C1 segment of cervical spinal cord (tissue), 14 donors: ENCODE results near the gene CASP9.
A peak's percentile ranks its signal among the peaks of the same experiment; 100 is the strongest.
"Not testable (repeated sequence)": the region's sequence is repeated elsewhere in the genome, so short reads cannot be mapped to it uniquely, and the experiment has no call there.

ENCODE experiments used
- DNase-seq, 14 donors: peaks; one replicate each; lab custom pipeline; 2025; lab: John Stamatoyannopoulos, UW

CASP9 gene

DNA sequence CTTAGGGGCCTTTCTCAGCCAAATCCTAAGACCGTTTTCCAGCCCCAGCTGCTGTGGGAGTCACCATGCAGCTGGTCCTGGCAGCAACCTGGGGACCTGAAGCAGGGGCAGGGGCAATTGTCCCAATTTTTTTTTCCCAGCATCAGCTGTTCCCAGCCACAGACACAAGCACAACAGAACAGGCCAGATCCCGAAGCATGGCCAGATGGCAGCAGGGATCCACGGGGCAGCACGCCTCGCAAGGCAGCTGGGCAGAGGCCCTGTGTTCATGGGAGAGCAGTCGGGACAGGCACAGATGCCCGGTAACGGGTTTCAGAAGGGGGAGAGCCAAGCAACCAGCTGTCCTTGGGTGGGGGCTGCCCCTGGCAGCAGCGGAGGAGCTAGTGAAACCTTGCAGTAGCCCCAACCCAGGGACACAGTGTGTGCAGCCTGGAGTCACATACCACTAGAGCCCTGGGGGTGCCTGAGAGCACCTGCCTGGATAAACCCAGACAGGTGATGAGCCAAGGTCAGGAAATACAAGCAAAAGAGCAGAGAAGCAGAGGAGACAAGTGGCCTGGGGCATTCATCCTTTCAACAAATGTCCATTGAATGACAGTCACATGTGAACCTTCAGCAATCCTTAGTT lies 54.1 kb downstream of the CASP9 start:
- peak in 7 of 14 donors; percentile 2 to 60 (median 9) for DNase-seq

GRCh38 chr1:15469361-15469760 lies 54.7 kb downstream of the CASP9 start:
- peak in 1 of 14 donors; percentile 29 for DNase-seq

GRCh38 chr1:15468145-15468544 lies 55.9 kb downstream of the CASP9 start:
- no peak for DNase-seq

DNA sequence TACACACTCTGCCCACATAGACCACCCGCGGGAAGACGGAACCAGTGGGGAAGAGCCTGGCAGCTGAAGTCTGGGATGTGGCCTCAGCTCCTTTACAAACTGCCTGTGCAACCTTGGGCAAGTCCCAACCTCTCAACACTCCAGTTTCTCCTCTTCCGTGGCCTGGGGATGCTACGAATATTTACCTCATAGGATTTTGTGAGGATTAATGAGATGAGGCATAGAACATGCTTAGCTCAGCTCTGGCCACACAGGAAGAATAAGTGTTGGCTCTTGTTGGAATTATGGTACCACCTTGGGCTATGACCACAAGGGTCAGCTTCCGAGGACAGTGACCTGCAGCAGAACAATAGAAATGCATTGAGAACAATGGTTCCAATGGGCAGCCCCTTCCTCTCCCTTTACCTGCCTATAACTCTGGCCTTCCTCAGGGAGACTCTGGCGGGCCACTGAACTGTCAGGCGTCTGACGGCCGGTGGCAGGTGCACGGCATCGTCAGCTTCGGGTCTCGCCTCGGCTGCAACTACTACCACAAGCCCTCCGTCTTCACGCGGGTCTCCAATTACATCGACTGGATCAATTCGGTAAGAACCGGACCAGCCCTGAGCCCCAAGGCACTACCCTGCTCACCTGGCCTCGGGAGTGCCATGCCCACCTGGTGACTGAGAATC lies 56.9 kb downstream of the CASP9 start:
- not testable (repeated sequence) for DNase-seq

GRCh38 chr1:15465674-15466073 lies 58.3 kb downstream of the CASP9 start:
- no peak for DNase-seq

DNA sequence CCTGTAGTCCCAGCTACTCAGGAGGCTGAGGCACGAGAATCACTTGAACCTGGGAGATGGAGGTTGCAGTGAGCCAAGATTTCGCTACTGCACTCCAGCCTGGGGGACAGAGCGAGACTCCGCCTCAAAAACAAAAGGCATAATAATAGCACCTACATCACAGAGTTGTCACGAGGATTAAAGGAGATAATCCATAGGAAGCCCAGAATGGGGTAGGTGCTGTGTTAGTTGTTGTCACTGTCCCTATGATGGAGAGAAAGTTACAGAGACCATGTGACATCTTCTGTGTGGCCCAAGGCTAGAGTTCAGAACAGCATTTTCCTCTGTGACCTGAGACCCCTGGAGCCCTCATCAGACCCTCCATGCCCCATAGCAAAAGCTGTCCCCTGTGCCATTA lies 60.1 kb downstream of the CASP9 start:
- not testable (repeated sequence) for DNase-seq

DNA sequence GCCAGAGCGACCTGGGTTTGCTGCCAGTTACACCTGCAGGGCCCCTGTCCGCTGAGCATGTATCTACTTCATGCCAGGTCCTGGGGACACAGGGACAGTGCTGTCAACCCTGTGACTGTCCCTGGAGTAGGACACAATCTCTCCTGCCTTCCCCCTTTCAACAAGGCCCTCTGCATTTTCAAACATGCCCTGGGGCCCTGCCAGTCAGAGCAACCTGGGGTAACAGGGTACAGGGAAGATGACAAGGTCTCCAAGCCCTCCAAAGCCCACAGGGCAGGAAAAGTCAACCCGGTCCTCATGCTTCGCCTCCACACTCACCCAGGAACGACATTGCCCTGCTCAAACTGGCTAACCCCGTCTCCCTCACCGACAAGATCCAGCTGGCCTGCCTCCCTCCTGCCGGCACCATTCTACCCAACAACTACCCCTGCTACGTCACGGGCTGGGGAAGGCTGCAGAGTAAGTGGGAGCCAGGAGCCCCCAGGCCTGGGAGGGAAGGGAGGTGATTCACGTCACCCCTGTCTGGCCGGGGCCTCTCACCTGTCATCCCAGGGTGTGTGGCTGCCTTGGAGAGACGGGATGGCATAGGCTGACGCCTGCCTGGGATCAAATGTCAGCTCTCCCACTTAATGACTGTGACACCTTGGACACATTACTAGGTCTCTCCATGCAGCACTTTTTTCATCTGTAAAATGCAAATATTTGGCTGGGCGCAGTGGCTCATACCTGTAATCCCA lies 60.8 kb downstream of the CASP9 start:
- not testable (repeated sequence) for DNase-seq

- no peak for DNase-seq
Observed at GRCh38 chr1:15460708-15461095, 63.3 kb downstream of the CASP9 start.

- no peak for DNase-seq
Observed at GRCh38 chr1:15459771-15460707, 64.0 kb downstream of the CASP9 start.

DNA sequence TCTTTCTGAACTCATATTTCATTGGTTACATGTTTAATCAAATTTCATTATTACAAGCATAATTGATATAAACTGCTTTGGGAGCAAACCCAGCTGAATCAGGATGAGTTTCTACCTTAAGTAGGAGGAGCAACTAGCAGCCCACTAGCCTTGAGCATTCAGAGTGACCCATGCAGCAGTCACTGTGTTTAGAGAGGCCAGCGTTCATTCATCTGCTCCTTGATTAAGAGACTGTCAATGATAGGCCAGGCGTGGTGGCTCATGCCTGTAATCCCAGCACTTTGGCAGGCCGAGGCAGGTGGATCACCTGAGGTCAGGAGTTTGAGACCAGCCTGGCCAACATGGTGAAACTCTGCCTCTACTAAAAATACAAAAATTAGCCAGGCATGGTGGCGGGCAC lies 65.6 kb downstream of the CASP9 start:
- not testable (repeated sequence) for DNase-seq

DNA sequence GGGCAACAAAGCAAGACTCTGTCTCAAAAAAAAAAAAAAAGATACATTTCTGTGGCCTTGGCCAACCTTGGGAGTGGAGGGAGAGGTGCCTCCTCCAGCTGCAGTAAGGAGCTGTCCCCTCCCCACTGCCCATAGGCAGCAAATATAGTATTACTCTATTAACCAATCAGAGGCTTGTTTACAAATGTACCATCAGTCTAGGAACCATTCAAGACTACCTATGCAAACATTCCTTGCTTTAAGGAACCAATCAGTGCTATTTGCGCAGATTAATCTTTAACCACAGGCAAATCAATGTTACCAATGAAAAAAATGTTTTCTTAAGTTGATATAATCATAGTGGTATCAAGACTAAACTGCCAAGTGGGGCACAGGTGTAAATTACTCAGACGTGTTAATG lies 66.4 kb downstream of the CASP9 start:
- no peak for DNase-seq

GRCh38 chr1:15456313-15456954 lies 67.6 kb downstream of the CASP9 start, which contains the start of gene CELA2A:
TSS of gene CELA2A (plus strand) at chr1:15456732. CDS start at chr1:15456754, 22 bp downstream.
- no peak for DNase-seq

- DNase-seq: no peak
Observed at GRCh38 chr1:15455522-15455921, 68.5 kb downstream of the CASP9 start.

DNA sequence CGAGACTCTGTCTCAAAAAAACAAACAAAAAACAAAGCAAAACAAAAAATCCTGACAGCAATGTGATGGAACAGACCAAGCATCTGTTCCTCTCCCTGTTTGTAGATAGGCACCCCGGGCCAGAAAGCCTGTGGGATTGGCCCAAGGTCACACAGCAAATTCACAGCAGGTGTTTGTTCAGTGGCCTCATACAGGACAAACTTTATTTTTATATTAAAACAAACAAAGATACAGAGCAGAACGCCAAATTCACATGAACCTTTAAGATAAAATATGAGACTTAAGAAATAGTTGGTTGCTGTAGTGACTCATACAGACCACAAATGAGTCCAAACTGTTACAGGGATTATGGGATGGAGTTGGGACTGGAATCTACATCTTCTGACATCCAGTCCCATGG lies 69.8 kb downstream of the CASP9 start:
- DNase-seq: no peak

- no peak for DNase-seq
Observed at GRCh38 chr1:15453734-15454133, 70.3 kb downstream of the CASP9 start.

- no peak for DNase-seq
Observed at GRCh38 chr1:15452866-15453571, 71.0 kb downstream of the CASP9 start.

DNA sequence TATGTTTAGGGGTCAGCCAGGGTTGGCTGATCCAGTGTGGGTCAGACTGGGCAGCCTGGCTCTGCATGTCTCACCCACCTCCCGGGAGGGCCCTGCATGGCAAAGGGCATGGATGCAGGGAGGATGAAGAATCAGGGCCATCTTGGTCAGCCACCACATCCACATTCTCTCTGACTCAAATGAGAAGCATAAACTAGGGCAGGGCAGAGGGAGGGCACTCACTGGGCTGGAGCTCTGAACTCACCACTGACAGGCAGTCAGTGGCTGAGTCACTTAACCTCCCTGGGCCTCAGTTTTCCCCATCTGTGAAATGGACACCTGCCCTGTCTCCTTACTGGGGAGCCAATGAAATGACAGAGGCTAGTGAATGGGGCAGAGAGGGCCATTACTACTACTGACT lies 71.8 kb downstream of the CASP9 start:
- DNase-seq: no peak

DNA sequence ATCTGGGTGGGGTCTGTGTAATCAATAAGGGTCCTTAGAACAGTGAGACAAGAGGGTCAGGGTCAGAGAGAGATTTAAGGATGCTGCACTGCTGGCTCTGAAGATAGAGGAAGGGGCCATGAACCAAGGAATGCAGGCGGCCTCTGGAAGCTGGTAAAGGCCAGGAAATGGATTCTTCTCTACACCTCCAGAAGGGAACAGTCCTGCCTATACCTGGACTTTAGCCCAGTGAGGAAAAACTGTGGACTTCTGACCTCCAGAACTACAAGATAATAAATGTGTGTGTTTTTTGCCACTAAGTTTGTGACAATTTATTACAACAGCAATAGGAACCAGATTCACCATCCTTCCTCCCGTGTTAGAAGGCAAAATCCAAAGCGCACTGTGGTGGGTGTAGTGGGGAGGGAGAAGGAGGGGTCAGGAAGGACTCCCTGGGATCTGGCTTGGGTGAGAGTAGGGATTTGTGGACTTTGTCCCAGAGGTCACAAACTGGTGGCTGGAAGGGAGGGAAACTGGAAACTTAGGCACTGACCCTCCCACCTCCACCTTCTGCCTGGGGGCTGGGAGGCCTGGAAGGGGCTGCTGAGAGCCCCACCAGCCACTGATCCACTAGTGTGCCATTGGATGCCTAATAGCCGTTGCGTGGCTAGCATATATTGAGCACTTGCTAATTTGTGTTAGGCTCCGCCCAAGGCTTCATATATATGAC lies 72.8 kb downstream of the CASP9 start:
- no peak for DNase-seq

DNA sequence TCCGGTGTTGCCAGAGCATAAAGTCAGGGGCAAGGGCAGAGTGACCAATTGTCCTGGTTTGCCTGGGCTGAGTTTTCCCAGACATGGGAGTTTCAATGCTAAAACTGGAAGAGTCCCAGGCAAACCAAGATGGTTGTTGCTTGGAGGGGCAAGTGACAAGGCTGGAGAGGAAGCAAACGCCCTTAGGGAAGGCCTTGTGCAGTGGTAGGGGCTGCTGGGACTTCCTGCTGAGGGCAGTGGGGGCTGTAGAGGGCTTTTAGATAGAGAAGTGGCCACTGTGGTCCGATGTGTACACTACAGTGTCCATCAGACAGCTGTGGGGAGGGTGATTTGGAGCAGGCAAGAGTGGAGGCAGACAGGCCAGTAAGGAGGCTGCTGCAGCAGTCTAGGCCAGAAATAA lies 74.4 kb downstream of the CASP9 start:
- DNase-seq: no peak
